Activated CD4-positive, alpha-beta T cell treated with anti-CD3 and anti-CD28 coated beads, Interleukin-2, amount 50 U/mL, for 16 hours (primary cell): Measurements from ENCODE around the gene TMEM86B.

Experiments
- DNase-seq: peaks from one replicate; pipeline ENCODE4 v3.0.0-alpha.2; 2020

TMEM86B gene, protein sequence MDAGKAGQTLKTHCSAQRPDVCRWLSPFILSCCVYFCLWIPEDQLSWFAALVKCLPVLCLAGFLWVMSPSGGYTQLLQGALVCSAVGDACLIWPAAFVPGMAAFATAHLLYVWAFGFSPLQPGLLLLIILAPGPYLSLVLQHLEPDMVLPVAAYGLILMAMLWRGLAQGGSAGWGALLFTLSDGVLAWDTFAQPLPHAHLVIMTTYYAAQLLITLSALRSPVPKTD

DNA sequence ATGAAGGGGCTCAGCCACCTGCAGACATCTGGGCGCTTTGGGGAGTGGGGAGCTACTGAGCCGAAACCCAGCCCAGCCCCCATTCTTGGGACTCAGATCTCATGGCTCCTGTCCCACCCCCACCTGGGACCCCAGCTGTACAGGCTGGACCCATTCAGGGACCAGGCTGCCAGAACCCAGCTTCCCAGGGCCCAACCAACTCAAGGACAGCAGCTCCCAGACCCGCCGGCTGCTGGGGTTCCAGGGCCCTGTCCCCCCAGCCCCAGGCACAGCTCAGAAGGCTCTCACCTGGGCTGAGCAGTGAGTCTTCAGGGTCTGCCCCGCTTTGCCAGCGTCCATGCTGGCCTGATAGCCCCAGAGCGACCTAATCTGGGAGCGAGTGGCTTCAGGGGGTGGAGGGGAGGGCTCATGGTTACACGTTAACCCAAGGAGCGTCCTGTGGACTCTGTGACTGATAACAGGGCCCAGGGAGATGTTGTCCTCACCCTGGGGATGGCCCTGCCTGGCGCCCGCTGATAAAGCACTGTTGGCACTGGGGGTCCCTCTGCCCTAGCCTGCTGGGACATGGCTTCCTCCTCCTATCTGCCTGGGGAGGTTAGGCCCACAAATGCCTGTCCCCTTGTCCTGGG, at the start of gene TMEM86B:
Gene TMEM86B, minus strand, starts transcription at position 361 of the 629 bp plus-strand sequence. Its CDS starts 22 bp downstream, at position 339.
- no peak for DNase-seq

DNA sequence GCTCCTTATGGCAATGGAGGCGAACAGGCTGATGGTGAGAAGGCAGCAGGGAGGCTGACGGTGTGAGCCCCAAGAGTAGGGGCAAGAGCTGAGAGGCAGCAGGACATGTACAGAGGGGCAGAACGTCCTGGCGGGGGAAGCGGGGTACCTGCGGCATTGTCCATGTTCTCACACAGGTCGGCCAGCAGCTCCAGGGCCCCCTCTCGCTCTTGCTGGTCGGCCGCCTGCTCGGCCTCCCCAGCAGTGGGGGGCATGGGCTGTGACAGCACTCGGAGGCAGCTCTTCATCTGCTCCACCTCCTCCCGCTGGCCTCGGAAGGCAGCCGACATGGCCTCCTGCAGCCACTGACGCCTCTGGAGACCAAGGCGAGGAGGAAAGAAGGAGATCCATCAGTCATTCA, 48.9 kb upstream of the TMEM86B start:
- no peak for DNase-seq

DNA sequence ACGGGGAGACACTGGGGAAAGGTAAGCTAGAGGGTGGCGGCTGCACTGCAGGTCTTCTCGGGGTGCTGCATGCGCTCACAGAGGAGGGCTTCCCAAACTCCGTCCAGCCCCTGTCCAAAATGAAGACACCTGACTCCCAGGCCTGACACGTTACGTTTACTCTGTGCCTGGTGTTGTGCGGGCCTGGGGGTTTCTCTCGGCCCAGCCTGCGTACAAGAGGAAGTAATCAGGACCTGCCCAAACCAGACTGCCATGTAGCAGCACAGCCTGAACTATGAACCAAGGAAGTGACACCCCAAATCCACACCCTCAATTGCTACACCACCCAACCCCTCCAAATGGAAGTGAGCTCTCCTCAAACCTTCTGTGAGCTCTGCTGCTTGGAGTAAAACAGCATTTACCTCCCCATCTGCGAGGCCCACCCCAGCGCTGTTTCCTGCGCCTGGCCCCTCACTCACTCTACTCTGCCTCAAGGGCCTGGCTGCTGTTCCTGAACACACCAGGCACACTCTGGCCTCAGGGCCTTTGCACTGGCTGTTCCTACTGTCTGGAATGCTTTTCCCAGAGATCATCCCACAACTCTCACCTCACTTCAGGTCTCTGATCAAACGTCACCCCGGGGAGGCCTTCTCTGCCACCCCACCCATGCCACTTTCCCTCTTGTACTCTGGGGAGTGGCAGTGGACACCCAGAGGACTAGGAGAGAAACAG, 48.3 kb upstream of the TMEM86B start:
- no peak for DNase-seq

DNA sequence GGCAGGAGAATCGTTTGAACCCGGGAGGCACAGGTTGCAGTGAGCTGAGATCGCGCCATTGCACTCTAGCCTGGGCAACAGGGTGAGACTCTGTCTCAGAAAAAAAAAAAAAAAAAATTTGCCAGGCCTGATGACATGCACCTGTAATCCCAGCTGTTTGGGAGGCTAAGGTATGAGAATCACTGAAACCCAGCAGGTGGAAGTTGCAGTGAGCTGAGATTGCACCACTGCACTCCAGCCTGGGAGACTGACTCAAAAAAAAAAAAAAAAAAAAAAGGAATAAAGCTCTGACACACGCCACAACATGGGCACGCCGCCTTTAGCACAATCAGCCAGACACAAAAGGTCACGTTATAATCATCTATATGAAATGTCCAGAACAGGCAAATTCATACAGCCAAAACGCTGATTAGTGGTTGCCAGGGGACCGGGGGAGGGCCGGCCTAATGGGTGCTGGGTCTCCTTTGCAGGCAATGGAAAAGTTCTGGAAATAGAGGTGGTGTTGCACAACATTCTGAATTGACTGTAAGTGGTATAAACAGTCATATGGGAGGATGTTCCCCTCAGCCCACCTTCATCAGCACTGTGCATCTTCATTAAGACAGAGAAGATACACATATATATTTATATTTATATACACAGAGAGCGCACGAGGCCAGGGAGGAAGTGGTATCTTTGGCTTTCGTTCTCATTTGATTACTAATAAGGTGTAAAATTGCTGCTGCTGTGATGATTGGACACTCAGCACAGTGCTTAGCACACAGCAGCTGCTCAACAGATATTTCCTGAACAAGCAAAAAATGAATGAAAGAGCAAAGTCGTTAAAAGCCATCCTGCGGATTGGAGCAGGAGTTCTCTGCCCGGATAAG, 47.5 kb upstream of the TMEM86B start:
- DNase-seq = peak; percentile 44

DNA sequence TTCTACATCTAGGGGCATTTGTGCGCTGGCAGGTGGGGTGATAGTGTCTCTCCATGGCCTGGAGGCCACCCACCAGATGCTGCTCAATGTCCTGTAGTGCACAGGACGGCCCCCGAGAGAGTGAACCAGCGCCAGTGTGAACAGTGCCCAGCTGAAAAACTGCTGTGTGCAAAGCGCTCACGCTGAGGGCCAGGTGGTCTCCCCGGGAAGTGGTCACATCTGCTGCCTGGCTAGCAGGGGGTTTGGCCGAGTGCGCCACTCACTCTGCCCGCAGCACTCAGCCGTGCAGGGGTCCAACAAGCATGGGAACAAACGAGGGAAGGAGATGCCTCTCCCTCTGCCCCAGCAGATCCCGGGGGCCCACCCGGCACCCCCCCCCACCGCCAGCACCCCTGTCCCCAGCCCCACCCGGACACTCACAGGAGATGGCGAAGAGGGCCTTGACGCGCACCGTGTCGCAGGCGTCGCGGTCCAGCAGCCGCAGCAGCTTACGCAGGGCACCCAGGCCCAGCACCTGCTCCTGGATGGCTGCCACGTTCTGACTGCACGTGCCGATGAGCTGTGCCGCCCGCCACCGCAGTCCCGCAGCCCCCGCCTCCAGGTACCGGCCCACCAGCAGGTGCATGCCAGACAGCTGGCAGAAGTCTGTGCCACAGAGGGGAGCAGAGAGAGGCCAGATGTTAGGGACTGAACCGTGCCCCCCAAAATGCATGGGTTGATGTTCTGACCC, 45.6 kb upstream of the TMEM86B start:
- no peak for DNase-seq

DNA sequence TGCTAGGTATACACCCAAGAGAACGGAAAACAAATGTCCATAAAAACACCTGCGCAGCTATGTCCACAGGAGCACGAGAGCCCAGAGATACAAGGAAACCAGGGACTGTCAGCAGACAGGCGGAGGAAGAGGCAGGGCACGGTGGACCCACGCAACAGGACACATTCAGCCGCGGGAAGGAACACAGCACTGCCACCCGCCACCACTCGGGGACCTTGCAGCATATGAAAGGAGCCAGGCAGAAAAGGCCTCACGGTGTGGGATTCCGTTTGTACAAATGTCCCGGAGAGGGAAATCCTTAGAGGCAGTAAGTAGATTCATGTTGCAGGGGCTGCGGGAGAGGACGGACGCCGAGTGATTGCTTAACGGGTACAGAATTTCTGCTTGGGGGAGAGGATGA, 43.6 kb upstream of the TMEM86B start:
- no peak for DNase-seq

DNA sequence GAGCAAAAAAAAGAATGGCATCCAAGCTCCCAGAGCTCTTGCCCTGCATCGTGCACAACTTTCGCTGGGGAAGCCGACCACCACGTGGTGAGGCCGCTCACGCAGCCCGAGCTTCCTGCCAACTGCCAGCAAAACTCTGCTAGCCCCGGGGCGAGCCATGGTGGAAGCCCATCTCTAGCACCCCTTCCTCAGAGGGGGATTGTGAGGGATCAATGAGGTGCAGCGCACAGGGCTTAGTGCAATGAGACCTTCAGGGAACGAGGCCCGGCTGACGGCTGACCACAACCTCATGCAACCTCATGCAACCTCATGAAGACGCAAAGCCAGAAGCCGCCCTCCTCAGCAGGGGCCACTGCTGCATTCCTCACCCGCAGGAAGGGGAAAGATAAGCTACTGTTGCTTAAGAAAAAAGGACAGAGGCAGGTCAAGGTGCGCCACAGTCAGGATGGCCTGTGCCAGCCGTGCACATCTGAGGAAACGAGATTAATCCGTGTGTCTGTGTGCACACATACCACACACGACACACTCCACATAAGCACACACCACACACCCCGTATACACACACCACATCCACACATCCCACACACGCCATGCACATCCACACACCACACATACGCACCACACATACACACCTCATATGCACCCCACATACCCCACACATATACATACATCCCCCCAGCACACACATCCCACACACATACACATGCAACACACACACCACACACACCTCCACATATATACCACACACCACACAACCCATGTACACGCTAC, 41.8 kb upstream of the TMEM86B start:
- DNase-seq = no peak

DNA sequence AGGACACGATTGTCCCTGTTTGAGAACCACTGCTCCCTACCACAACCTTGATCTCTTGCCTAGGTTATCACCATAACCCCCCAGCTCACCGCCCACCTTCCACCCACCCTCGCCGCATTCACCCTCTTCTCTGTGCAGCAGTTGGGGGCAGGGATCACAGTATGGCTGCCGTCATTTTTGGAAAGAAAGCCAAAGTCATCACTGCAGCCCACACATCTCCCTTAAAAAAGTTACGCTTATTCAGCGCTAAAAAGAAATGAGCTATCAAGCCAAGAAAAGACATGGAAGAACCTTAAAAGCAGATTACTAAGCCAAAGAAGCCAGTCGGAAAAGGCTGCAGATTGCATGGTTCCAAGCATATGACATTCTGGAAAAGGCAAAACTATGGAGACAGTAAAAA, 40.7 kb upstream of the TMEM86B start:
- no peak for DNase-seq

DNA sequence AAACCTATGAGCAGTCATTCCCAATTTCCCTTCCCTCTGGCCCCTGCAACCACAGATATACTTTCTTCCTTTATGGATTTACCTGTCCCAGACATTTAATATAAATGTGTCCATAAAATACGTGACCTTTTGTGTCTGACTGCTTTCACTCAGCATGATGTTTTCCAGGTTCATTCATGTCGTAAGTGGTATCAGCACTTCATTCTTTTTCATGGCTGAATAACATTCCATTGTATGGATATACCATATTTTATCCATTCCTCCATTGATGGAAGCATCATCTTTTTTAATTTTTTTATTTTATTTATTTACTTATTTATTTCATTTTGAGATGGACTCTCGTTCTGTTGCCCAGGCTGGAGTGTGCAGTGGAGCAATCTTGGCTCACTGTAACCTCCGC, 38.3 kb upstream of the TMEM86B start:
- DNase-seq = no peak

DNA sequence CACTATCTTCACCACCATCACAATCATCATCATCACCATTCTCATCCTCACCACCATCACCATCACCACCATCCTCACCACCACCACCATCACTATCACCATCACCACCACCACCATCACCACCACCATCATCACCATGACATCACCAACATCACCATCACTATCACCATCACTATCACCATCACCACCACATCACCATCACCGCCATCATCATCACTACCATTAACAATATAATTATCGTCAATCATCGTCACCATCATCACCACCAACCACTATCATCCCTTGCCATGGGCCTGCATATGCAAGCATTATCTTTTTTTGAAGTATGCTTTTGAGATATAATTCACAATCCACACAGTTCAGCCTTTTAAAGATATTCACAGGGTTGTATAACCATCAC, 37.8 kb upstream of the TMEM86B start:
- DNase-seq = no peak

DNA sequence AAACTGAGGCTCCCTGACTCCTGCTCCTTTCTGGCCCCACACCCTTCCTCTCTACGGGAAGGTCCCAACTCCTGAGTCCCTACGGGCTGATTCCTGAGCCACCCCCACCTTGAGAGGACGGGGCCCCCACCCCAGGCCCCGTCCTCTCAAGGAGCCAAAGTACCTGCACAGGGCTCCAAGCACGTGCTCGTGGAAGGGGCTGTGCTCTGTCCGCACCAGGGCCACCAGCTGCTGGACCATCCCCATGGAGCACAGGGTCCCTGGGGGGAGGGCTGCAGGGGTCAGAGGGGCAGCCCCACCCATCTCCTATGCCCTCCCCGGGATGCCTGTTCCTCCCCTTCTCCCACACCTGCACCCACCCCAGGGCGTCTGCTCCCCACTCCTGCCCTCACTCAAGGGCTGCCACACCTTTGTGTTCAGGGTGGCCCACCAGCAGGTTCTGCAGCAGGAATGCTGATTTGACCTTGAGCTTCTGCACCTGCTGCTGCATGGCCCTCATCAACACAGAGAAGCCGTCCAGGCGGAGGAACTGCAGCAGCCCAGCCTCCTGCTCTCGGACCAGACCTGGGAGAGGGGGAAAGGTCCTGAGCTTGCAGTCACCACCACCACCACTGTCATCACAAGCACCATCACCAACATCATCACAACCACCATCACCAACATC, 37.3 kb upstream of the TMEM86B start:
- DNase-seq = no peak

DNA sequence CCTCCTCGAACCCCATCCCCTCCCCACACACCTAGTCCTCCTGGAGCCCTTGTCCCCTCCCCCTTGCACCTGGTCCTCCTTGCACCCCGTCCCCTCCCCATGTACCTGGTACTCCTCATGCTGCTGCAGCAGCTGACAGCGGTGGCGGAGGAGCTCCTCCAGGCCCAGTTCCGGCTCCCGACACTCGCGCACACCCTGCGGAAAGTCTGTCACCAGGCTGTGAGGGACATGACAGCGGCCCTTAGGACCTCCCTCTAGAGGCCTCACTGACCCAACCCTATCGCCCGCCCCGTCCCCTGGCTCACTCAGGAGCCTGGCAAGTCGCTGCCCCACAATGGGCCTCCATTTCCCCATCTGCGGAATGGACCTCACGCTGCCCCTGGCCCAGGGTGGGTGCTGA, 36.6 kb upstream of the TMEM86B start:
- DNase-seq = no peak

DNA sequence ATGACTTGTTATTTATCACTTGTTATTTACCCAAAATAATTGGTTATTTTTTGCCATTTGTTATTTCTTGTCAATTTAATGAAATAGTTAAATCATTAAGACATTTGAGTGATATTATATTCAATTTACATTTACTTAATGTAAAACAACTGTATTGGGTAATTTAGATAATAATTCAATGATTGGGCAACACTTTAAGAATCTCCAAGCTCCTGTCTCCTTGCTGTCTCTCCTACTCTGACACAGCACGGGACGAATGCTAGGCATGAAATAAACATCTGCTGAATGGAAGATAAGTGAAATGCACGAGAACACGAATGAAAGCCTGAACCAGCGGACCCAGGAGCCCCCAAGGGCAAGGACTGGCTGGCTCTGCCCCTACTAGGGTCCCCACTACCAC, 36.0 kb upstream of the TMEM86B start:
- no peak for DNase-seq

DNA sequence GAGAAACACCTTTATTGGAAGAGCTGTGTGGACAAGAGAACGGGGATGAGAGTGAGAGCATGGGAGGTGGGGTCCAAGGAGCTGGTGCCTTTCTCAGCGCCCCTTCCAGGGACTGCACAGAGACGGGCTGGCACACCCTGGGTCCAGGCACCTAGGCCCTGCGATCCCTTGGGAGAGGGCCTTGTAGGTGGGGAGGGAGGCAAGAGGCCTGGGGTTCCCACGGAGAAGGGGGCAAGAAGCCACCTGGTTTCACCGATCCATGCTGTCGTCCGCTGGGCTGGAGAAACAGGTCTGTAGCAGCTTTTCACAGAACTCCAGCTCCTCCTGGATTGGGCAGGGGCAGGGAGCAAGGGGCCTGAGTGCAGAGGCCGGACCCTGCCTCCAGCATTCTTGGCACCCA, 33.8 kb upstream of the TMEM86B start:
- DNase-seq = no peak

DNA sequence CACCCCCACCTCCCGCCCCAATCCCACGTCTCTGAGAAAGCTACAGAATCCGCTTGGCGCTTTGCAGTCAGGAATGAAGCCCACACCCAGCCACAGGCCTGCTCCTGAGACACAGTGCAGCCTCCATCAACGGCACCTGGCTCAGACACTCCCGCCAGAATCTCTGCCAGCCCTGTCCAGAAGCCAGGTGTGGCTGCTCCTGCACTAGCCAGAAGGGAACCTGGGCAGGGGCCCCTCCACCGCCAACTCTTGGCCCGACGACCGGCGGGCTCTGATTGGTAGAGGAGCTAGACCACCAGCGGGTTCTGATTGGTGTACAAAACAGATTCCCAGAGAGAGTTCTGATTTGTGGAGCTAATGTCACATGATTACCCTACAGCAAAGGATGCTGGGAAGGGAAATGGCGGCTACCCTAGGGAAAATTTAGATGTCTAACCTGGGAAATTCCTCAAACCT, 33.1 kb upstream of the TMEM86B start:
- DNase-seq = no peak

DNA sequence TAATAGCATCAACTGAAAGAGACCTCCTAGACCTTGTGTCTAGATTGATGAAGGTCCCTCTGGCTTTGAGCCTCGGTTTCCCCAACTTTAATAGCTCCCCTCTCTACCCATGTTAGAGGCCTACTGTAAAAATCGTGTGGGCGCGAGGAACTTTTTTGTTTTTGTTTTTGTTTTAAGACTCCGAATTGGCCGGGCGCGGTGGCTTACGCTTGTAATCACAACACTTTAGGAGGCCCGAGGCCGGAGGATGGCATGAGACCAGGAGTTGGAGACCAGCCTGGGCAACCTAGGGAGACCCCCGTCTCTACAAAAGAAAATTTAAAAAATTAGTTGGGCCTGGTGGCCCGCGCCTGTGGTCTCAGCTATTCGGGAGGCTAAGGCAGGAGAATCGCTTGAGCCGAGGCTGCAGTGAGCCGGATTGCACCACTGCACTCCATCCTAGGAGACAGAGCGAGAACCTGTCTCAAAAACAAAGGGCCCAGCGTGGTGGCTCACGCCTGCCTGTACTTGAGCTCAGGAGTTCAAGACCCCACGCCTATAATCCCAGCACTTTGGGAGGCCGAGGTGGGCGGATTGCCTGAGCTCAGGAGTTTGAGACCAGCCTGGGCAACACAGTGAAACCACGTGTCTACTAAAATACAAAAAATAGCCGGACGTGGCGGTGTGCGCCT, 31.1 kb upstream of the TMEM86B start:
- no peak for DNase-seq

DNA sequence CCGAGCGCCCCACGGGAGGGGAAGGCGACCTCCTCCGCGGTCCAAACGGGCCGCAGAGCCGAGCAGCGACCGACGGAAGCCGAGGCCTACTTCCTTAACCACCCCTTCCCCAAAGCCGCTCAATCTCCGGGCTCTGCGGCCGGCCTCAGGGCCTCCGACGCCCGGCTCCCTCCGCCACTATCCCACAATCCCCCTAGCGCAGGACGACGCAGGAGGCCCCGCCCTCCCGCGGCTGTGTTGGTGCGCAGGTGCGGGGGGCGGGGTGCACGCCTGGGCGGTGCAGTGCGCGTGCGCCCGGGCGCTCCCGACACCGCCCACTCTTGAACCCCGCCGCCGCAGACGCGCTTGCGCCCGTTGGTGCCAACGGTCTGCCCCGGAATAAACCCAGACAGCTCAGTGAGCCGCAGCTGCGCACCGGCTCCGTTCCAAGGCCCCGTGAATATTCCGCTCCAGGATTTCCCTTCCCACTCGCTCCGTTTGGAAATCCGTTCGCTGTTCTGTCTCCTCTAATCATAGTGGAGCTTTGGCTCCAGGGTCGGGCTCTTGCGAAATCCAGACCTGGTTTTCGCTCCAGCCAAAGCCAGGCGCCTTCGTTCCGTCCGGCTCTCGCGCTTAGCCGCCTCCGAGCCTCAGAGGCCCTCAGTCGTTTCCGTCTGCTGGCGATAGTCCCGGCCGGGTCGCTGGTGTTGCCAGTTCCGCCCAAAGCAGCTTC, 30.4 kb upstream of the TMEM86B start, which contains the start of gene PPP6R1:
Gene PPP6R1, minus strand, starts transcription at position 190 of the 712 bp plus-strand sequence. CDS start 11,914 bp downstream, outside the sequence.
- peak; percentile 97 for DNase-seq

DNA sequence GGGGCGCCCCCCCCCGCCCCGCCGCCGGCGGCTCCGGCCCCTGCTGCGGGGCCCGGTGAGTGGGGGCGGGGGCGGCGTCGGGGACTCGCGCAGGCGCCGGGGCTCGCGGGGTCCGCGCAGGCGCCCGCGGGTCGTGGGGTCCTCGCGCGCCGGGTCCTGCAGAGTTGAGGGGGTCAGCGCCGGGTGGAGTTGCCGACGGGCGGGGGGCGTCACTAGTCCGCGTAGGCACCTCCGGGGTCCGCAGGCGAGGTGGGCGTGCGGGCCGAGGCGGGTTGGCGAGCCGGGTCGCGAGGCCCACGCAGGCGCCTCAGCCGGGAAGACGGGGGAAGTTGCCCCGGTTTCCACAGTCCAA, 29.9 kb upstream of the TMEM86B start:
- DNase-seq = no peak
